GM19468 (cell line): ENCODE data around the gene ZSCAN20.

Source experiments
- ATAC-seq: cut with Tn5 transposase; IDR thresholded peaks from one replicate; pipeline ENCODE4 v1.9.1; 2021; ENCODE audit warnings: mild to moderate bottlenecking, moderate library complexity, moderate number of reproducible peaks; ENCODE audit not compliant: unreplicated experiment; ENCODE audit errors: extremely low read depth

Gene ZSCAN20

DNA sequence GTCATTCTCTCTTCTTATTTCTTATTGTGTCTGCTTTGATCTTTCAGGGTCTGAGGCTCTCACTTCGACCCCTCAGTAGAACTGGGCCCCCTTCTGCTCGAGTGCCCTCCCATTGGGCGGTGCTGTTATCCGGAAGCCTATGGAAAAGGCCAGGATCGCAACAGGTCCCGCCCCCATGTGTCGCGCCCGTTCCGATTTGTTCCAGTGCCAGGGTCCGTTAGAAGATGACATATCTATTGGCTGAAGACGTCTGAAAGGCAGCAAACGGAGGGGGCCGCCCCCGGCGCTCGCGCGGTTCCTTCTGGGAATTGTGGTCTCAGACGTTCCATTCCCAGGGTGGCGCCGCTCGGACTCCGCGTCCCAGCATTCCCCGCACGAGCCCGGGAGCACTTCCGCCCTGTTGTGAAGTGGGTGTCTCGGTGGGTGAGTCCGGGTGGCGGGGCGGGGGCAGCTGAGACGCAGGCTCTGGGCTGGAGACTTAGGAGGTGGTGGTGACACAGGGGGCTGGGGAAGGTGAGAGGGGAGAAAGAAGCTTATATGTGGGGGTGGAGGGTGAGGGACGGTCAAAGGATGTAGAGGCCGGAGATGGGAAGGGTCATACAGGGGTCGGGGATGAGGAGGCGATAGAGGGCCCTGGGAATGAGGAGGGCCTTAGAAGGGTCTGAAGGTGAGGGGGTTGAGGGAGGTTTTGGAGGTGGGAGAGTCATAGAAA, at the start of gene ZSCAN20:
Gene ZSCAN20 (plus strand): TSS at position 377 of the 712 bp plus-strand sequence. CDS start 6,644 bp downstream, outside the sequence.
- peak; percentile 61 for ATAC-seq

DNA sequence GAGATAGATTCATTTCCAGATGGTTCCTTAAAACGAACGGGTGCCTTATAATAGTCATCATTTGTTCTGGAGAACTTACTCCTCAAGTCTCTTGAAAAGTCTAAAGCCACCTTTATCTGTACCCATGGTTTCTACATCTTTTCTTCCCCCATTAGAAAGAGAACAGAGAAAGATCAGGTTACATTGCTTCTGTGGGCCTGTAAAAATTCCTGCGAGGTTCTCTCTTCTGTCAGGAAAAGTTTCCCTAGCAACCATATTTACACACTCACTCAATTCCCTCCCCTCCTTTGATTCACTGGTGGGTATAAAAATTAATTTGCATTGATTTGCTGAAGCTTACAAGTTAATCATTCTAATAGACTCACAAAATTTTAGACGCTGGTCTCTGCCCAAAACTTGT, 48.2 kb upstream of the ZSCAN20 start:
- ATAC-seq: no peak

DNA sequence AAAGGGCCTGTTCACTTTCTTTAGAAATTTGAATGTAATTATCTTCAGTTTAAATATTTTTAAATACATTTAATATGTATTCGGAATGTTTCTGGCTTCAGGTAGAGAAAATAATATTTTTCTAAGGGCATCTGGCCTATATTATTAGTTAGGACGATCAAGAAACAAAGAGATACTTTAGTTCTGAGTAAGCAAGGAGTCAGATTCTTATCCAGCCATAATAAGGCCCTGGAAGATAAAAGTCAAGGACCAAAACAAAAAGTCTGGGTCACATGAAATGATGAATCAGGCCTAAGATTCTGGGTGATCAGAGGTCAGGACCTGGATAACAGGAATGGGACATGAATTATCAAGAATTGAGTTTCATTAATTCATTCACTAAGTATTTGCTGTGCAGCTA, 47.8 kb upstream of the ZSCAN20 start:
- ATAC-seq: no peak

DNA sequence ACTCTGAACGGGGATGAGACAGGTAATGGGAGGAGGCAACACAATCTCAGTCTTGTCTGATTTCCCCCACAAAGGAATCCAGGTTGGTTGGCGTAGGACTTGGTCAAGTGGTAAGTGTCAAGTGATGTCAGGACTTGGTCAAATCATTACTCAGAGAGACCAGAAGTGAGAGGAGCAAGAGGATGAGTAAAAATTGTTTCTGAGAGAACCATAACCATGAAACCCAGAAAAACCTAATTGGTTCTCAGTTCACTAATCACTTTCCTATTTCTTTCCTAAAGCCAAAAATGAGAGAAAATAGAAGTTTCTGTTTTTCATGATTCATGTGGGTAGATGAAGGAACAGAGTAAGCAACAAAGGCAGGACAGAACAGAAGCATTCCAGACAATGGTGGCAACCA, 46.5 kb upstream of the ZSCAN20 start:
- no peak for ATAC-seq

DNA sequence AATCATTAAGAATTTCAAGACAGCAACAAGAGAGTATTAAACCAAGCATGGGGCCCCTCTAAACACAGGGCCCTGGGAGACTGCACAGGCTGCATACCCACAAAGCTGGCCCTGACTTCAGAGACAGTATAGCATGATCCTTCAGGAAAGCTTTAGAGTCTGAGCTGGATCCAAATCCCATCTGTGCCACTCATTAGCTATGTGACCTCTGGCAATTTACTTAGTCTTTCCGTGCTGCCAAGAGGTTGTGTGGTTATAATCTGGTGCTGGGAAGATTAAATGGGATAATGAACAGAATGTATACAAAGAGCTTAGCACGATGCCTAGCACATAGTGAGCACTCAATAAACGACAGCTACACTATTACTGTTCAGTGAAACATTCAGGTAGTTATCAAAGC, 45.5 kb upstream of the ZSCAN20 start:
- ATAC-seq: no peak

DNA sequence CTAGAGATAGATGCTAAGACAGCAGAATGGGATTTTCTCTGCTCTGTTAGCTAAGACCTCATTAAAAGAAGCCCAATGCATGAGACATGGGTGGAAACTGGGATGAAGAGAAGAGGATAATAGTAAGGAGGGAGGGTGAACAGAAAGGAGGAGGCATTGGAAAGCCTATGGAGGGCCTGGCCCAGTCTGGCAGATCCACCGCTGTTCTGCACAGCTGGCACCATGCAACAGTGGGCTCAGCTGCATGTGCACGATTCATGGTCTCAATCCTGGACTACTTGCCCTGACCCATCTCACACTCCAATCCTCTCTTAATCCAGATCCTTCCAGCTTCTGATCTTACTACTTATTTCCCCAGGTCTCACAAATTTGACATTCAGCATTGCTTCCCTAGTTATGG, 43.8 kb upstream of the ZSCAN20 start:
- no peak for ATAC-seq

DNA sequence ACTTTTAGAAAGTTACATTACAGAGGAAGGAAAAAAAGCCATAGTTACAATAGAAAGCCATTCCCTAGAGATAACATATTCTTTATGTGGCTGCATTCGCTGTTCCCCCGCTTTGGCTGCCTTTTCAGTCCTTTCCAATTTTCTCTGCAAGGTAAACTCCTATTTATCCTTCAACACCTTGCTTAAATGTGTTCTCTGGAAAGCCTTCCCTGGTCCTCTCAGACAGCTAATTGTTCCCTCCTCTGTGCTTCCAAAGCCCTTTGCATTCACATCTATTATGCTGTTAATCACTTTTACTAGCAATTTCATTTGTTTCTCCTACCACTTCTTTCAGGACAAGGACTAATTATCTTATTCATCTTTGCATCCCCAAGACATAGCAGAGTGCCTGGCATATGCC, 43.1 kb upstream of the ZSCAN20 start:
- ATAC-seq: no peak

DNA sequence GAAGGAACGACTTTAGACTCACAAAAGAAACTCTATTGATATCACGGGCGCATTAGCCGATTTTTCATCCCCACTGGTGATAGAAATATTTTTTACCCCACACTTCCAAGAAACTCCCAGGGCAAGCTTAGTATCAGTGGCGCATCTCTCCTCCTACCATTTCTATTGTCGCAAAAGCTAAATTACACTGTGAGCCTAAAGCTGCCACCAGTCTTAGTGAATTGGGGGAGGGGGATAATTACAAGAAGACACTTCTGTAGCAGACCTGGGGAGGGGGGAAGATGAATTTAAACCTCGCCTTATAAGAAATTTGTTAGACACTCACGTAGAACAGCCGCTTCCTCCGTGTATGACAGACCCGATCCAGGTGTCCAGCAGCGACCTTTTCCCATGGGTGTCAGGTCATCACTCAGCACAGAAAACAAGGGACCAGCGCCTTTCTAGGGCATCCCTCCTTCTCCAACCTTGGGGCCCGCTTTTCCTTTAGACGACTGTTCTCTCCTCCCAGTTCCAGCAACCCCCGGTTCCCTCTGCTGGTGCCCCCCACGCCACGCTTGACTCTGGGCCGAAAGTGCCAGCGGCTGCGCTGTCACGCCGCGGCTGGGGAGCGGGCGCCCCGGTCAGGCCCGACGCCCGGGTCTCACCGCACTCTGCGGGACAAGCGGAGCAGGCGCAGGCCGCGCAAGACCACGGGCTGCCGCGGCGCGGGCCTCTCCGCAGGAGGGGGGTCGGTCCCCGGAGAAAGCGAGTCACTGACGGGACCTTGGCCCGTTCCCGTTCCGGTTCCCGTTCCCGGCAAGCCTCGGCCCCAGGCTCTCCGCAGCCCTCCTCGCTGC, 42.4 kb upstream of the ZSCAN20 start:
- no peak for ATAC-seq

DNA sequence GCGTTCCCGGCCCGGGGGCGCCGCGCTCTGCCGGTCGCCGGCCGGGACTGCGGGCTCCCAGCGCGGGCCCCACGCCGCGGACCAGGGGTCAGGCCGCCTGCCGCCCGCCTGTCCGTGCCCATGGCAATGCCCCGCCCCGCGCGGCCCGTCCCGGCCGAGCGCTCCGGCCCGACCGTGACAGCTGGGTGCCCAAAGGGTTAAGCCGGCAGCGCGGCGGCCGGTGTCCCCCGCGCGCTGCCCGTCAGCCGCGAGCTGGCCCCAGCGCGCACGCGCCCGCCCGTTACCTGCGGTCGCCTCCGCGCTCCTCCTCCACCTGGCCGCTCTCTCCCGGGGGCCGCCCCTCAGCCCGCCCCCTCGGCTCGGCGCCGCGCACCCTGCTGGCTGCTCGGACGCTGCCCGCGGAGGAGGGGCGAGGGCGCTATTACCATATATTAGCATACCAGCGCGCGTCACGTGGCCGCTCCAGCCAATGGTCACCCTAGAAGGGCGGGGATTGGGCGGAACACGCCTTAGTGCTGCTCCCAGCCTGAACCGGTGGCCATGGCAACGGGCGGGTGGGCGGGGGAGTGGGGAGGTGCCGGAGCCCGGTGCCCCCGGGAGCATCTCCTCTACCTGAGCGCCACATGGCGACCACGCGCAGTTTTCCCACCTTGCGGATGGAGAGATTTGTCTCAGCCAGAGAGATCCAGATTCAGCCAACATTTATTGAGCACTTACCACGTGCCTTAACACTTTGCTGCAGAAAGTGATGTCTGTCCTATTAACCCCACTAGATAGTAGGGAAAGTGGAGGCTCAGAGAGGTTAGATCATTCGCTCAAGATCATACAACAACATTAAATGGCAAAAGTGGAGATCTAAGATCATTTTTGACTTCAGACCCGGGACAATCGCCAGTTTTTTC, 41.5 kb upstream of the ZSCAN20 start, which contains the start of gene PHC2:
Gene PHC2 (minus strand): TSS at position 404 of the 902 bp plus-strand sequence. CDS start 55,556 bp downstream, outside the sequence.
- ATAC-seq: peak; percentile 56

DNA sequence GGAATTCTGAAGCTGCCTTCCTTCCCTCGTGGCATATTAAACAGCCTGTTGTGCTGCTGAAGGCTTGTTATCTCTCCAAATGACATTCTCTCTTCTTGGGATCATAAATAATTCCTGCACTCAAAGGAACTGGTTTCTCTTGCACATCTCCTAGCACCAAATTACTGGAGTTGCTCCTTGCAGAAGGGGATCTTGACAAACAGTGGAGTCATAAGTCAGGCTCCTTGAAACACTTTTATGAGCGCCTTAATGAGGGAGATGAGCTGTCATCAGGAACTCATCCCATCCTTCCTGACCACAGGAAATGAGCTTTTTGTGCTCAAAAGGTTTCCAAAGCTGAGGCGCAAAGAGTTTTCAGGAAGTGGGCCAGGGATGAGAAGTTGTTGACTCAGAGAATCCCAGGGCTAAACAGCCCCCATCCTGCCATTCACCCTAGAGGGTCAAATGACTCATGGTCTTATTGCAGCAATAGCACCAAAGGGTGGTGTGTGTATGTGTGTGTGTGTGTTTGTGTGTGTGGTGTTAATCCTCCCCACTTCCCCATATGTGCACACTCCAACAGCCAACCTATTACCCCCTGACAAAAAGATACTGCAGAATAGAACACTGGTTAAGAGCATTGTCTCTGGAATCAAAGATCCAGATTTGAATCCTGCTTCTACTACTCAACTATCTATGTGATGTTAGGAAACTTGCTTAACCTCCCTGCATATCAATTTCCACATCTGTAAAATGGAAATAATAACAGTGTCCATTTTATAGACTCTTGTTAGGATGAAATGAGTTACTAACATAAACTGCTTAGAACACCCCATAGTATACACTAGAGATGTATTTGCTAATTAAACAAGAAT, 38.7 kb upstream of the ZSCAN20 start:
- ATAC-seq: no peak

DNA sequence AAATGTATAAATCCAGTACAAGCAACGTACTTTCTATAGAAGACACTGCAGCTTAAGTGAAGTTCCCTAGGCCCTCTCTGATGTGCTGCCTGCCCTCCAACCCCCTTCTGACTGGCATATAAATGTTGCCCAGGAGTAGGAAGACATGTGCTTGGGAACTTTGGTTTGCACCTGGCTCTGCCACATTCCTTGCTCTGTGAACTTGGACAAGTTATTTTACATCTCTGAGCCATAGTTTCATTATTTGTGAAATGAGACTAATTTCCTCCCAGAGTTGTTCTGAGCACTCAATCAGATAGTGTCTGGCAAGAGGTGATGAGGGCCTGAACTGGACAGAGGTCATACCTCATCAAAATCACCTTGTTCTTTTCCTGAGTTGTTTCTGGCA, 38.1 kb upstream of the ZSCAN20 start:
- no peak for ATAC-seq

DNA sequence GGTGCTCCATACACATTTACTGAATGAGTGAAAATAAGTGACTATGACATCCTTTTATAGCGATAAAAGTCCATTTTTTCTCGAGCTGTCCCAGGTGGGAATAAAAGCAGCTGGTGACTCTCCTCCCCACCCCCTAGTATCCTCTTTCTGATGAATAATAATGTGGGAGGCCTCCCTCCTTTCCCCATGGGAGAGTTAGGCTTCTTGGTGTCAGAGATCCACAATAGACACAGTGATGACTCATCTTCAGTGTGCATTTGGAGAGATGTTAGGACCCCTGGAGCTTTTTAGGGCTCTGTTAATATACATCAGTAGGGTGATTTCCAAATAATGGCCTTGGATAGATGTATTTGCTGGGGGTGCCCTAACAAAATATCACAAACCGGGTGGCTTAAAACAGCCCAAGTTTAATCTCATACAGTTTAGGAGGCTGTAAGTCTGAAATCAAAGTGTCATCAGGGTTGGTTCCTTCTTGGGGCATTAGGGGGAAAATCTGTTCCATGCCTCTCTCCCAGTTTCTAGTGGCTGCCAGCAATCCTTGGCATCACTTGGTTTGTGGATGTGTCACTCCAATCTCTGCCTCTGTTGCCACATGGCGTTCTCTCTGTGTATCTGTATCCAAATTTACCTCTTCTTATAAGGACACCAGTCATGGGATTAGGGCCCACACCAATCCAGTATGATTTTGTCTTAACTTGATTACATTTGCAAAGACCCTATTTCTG, 37.2 kb upstream of the ZSCAN20 start:
- ATAC-seq: no peak

DNA sequence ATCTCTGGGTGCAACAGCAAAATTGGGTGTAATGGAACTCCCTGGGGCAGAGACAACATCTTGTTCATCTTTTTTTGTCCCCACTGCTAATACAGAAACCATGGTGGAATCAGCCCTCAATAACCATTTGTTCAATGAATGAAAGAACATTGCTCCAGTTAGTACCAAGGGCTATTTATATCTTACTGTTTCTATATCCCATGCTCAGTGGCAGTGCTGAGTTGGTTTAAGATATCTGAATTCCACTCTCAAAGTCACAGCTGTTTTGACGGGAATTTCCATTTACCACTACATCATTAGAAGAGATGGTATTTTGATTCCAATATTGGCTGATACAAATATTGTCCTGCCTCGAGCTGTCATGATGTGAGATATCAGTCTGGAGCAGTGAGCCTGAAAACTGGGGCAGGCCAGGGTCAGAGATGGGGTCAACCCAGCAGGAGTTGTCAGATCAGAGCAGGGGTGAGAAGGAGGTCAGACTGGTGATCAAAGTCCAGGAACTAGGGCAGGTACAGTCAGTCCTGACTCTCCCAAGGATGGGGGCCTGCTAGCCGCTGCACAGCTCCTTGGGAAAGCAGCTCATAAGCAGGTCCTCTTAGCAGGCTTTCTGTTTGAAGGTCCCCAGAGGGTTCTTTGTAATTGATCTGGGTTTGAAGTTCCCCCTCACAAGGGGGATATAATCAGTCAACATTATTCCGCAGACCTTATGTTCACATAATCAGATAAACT, 35.7 kb upstream of the ZSCAN20 start:
- no peak for ATAC-seq

DNA sequence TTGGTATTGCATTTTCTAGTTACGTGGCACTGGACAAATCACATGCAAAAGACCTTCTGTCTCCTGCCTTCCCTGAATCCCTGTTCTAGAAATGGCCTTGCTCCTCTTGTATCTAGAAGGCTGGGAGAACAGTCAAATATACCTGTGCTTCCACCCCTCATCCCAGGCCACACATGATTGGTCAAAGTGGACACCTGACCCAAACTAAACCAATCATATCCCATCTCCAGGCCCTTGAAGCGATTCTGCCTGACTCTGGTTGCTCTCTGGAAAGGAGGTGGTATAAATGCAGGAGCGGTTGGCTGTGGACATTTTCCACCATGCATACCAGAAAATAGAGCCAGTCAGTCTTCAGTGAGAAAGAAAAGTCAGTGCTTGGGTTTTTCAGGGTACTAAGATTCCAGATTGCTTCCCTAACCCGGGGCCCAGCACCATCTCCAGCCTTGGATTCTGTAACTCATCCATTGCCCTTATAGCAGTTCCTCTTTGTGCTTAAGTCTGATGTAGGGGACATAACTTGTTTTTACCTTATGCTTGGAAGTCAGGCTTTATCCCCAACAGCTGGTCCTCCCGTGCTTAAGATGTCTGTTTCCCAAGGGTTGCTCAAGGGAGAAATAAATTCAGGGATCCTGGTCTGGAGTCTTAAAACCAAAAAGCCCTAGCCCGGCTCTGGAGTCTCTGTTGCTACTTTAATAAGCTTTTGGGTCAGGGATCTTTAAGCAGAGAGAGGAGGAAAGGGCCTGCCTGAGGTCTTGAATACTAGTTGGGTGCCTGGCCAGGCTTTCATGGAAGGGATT, 33.9 kb upstream of the ZSCAN20 start:
- ATAC-seq: no peak

DNA sequence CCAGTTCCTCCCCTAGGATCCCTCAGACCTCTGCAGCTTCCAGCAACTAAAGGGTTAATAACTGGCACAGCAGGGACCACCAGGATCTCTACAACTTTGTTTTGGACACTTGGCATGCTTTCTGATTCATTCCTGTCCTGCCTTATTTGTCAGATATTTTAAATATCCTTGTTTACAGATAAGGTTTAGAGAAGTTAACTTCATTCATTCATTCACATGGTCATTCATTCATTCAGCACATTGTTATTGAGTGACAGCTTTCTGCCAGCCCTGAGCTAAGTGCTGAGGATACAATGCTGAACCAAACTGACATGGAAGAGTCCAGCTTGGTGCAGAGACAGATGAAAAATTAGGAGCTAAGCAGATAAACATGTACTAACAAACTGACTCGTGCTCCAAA, 32.8 kb upstream of the ZSCAN20 start:
- no peak for ATAC-seq

DNA sequence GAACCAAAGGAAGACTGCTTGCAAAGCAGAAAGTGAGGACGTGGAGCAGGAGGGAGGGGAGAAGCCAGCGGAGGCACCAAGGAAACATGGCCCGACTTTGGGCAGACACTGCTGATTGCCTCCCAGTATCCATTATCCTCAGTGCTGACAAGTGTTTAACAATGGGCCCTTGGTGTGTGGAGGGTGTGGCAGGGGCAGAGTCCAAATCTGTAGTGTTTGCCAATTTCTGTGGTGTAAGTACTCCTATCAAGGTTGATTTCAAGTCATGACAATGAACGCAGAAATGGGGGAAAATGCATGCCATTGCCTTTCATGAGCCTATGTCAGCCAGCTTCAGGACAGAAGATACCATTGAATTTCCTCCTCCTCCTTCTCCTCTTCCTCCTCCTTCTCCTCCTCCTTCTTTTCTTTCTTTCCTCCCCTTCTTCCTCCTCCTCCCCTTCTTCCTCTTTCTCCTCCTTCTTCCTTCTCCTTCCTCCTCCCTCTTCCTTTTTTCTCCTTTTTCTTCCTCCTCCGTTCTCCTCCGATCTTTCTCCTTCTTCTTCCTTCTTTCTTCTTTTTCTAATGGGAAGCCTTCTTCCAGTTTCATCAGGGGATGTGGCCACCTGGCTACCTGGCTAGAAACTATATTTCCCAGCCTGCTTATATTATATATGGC, 31.2 kb upstream of the ZSCAN20 start:
- ATAC-seq: no peak

DNA sequence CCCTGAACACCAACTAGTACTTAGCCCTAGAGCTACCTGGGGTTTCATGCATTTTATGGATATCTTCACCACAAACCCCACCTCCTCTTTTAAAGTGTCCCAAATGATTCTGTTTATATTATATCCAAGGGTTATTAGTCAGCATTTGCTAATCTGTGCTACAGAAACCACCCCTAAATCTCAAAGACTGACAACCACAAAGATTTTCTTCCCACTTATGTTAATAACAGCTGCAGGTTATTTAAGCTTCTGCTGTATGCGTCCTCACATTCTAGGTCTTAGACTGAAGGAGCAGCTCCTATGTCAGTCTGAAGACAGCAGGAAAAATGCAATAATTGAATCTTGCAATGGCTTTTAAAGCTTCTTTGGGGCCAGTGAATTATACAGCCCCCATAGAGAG, 30.3 kb upstream of the ZSCAN20 start:
- no peak for ATAC-seq
